ENCODE results near the gene ADSS1. TPM values are rescaled to one million over a fixed set of nuclear protein-coding genes. Genes with fewer than 3 reads are reported as not detected.

Gene ADSS1
- total RNA-seq, 1 donor from 2014 or later, result 16.9 TPM

Small RNA genes within 50 kb of the gene (small RNA-seq; reads per million reads assigned to genes)
- gene MIR4710 (ENCODE audit: low replicate concordance), result not detected

Other genes starting within 250 kb of the ADSS1 start
- 6.8 TPM for gene C14orf180, start 144.5 kb upstream of the ADSS1 start, total RNA-seq
- 0.39 TPM for gene TMEM179, start 119.5 kb upstream of the ADSS1 start, total RNA-seq
- 25.7 TPM for gene INF2, start 34.6 kb upstream of the ADSS1 start, total RNA-seq
- 40.1 TPM for gene SIVA1, start 28.9 kb downstream of the ADSS1 start, total RNA-seq
- gene AKT1, start 71.5 kb downstream of the ADSS1 start, total RNA-seq, result 62.3 TPM
- gene ZBTB42, start 76.9 kb downstream of the ADSS1 start, total RNA-seq, result 2.8 TPM
- 10.2 TPM for gene CEP170B, start 141.0 kb downstream of the ADSS1 start, total RNA-seq
- 5.6 TPM for gene PLD4, start 200.7 kb downstream of the ADSS1 start, total RNA-seq